ENCODE results near the gene SMARCC2. TPM values are rescaled to one million over a fixed set of nuclear protein-coding genes. Genes with fewer than 3 reads are reported as not detected.
A peak's percentile ranks its signal among the peaks of the same experiment; 100 is the strongest.

The SMARCC2 gene
- total and polyA plus RNA-seq, 2 of the 13 experiments (the other 11 are each of a cell fraction or from before 2014, with no cell fraction given): 21.3 to 24.1 TPM

- TF ChIP-seq TGIF2 (CRISPR knock-in tag; IDR thresholded peaks at IDR 0.05) (0 out of 2 replicates have a peak, but pooled peaks have one; percentile 12), ZNF781 (CRISPR knock-in tag; IDR thresholded peaks at IDR 0.05; ENCODE audit: borderline replicate concordance, not compliant biosample characterization) (no peak), SOX6 (IDR thresholded peaks at IDR 0.05) (no peak), SOX6 (CRISPR knock-in tag; IDR thresholded peaks at IDR 0.05) (0 out of 2 replicates have a peak, but pooled peaks have one; percentile 10), ZNF83 (CRISPR knock-in tag; IDR thresholded peaks at IDR 0.05; ENCODE audit: borderline replicate concordance) (peak; percentile 46; the same call in 1 of the 2 replicates), MYC (CRISPR knock-in tag; IDR thresholded peaks at IDR 0.05; ENCODE audit: borderline replicate concordance) (peak; percentile 92), SRSF4 (IDR thresholded peaks at IDR 0.05; ENCODE audit: low read depth, low read length, poor library complexity, severe bottlenecking) (no peak), SNAPC2 (CRISPR knock-in tag; IDR thresholded peaks at IDR 0.05) (peak; percentile 37; the same call in 1 of the 2 replicates), PHF20 (CRISPR knock-in tag; IDR thresholded peaks at IDR 0.05) (peak; percentile 58; the same call in 1 of the 2 replicates), ZNF20 (CRISPR knock-in tag; IDR thresholded peaks at IDR 0.05) (no peak), ZNF331 (CRISPR knock-in tag; IDR thresholded peaks at IDR 0.05) (peak; percentile 24; the same call in 1 of the 2 replicates), MLX (CRISPR knock-in tag; IDR thresholded peaks at IDR 0.05) (0 out of 2 replicates have a peak, but pooled peaks have one; percentile 32), GATAD2A (CRISPR knock-in tag; IDR thresholded peaks at IDR 0.05) (peak; percentile 53), ATF1 (CRISPR knock-in tag; IDR thresholded peaks at IDR 0.05) (peak; percentile 47; the same call in 1 of the 2 replicates), GABPB1 (CRISPR knock-in tag; IDR thresholded peaks at IDR 0.05) (0 out of 2 replicates have a peak, but pooled peaks have one; percentile 18), THYN1 (CRISPR knock-in tag; IDR thresholded peaks at IDR 0.05; ENCODE audit: borderline replicate concordance, low read depth) (no peak), PBX2 (CRISPR knock-in tag; IDR thresholded peaks at IDR 0.05) (0 out of 2 replicates have a peak, but pooled peaks have one; percentile 63), FOSL2 (CRISPR knock-in tag; IDR thresholded peaks at IDR 0.05) (peak; percentile 32; the same call in 1 of the 2 replicates), ZNF549 (CRISPR knock-in tag; IDR thresholded peaks at IDR 0.05) (no peak), ZNF615 (CRISPR knock-in tag; IDR thresholded peaks at IDR 0.05; ENCODE audit: borderline replicate concordance) (no peak), RXRB (CRISPR knock-in tag; IDR thresholded peaks at IDR 0.05; ENCODE audit: borderline replicate concordance) (peak; percentile 41; the same call in 1 of the 2 replicates), BHLHE40 (IDR thresholded peaks at IDR 0.05; ENCODE audit: low read length) (0 out of 2 replicates have a peak, but pooled peaks have one; percentile 26), ZNF792 (CRISPR knock-in tag; IDR thresholded peaks at IDR 0.05) (peak; percentile 87), POLR2AphosphoS2 (IDR thresholded peaks at IDR 0.05; ENCODE audit: low read depth, low read length) (peak; percentile 41; the same call in 1 of the 2 replicates), POLR2G (IDR thresholded peaks at IDR 0.05; ENCODE audit: low read depth, low read length) (peak; percentile 85), NR2F6 (IDR thresholded peaks at IDR 0.05) (peak; percentile 40), NR2F6 (CRISPR knock-in tag; IDR thresholded peaks at IDR 0.05) (no peak; the same call in 1 of the 2 replicates), PITX1 (CRISPR knock-in tag; IDR thresholded peaks at IDR 0.05) (0 out of 2 replicates have a peak, but pooled peaks have one; percentile 45), POLR2A (IDR thresholded peaks at IDR 0.05; ENCODE audit: insufficient read depth in 1 of 2, low read depth in 2 of 2, low read length in 2 of 2) (peak; percentile 71 to 85; a peak in 3 of 4 replicates), ZNF879 (CRISPR knock-in tag; IDR thresholded peaks at IDR 0.05) (no peak), ZNF205 (CRISPR knock-in tag; IDR thresholded peaks at IDR 0.05) (no peak), NCOA2 (CRISPR knock-in tag; IDR thresholded peaks at IDR 0.05) (0 out of 2 replicates have a peak, but pooled peaks have one; percentile 5)
Observed at GRCh38 chr12:56230432-56231183, 41.3 kb upstream of the SMARCC2 start (continued).
